HG03460 (cell line): ENCODE measurements around the gene IGF2BP2.
A peak's percentile ranks its signal among the peaks of the same experiment; 100 is the strongest.

Experiments
- ATAC-seq: cut with Tn5 transposase; IDR thresholded peaks from one replicate; pipeline ENCODE4 v1.9.1; 2021; ENCODE audit not compliant: unreplicated experiment

The IGF2BP2 gene

DNA sequence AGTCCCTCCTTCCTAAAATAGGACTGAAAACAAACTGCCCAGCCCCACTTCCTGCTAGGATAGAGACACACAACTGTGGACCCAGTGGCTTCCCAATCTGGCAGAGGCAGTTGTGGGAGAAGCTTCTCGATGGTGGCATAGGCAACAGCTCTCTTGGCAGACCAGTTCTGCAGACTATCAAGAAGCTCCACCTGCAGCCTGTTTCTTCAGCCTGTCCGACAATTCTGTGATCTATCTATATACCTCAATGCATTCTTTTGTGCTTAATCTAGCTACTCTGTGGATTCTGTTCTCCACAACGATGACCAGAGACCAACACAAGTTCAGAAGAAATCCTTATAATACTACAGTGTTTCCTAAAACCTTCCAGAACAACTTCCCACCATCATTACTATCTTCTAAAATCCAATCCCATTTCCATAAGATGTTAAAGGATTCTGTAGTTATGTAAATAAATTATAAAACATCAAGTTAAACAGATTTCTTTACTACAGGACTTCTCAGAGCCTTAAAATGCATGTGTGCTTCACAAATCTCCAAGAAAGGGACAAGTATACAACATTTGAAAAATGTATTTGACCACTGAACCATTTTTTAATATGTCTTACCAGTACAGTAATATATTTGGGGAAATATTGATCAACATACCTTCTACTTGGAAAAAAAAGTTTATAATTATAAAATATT, 57.7 kb downstream of the IGF2BP2 start:
- ATAC-seq = no peak

GRCh38 chr3:185766329-185767001, 58.4 kb downstream of the IGF2BP2 start:
- ATAC-seq = no peak

GRCh38 chr3:185764980-185765370, 59.9 kb downstream of the IGF2BP2 start:
- no peak for ATAC-seq

GRCh38 chr3:185764163-185764979, 60.5 kb downstream of the IGF2BP2 start:
- no peak for ATAC-seq

GRCh38 chr3:185763347-185764005, 61.4 kb downstream of the IGF2BP2 start:
- no peak for ATAC-seq

- no peak for ATAC-seq
These were observed 64.3 kb downstream of the IGF2BP2 start for GRCh38 chr3:185760550-185760949.

DNA sequence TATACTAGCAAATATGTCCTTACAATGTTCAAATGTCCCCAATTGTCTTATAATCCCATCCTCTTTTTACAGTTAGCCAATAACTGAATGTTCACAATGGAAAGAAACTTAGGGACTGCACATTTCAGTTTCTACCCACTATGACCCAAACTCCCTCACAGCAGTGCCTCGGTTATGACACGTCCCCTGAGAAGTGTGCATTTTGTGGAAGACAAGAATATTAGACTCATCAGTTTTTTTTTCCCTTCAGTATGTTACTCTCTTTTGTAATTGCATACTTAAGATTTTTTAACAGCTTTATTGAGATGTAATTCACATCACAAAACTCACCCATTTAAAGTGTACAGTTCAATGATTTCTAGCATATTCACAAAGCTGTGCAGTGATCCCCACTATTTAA, 64.8 kb downstream of the IGF2BP2 start:
- ATAC-seq = no peak

- ATAC-seq = no peak
These were observed 65.3 kb downstream of the IGF2BP2 start for GRCh38 chr3:185759512-185759911.

GRCh38 chr3:185758912-185759311, 65.9 kb downstream of the IGF2BP2 start:
- ATAC-seq = no peak

- ATAC-seq = no peak
These were observed 67.7 kb downstream of the IGF2BP2 start for GRCh38 chr3:185757176-185757575.

DNA sequence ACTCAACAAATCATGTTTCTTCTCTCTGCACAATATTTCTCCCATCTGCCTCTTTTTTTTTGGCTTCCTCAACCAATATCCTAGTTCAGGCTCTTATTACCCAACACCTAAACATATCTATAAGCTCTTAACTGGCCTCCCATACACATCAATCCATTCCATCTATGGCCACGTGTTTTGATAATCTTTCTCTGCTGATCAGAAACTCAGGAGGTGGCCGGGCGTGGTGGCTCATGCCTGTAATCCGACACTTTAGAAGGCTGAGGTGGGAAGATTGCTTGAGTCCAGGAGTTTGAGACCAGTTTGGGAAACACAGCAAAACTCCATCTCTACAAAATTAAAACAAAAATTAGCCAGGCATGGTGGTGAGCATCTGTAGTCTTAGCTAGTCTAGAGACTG, 68.4 kb downstream of the IGF2BP2 start:
- ATAC-seq = no peak

GRCh38 chr3:185754920-185755319, 69.9 kb downstream of the IGF2BP2 start:
- no peak for ATAC-seq

DNA sequence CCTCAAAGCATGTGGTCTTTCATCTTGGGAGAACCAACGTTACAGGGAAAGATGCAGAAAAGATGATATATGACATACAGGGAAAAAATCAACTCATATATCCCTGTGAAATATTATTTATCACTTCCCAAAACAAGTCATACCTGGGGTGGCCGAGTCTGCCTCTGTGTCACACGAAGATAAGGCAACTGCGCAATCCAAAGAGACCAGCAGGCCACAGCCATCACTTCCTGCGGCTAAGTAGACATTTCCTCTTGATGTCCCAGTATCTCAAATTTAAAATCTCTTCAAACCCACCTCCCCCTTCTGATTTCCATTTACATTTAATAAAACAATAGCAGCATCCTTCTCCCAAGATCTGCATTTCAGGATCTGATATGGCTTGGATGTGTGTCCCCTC, 71.5 kb downstream of the IGF2BP2 start:
- no peak for ATAC-seq

DNA sequence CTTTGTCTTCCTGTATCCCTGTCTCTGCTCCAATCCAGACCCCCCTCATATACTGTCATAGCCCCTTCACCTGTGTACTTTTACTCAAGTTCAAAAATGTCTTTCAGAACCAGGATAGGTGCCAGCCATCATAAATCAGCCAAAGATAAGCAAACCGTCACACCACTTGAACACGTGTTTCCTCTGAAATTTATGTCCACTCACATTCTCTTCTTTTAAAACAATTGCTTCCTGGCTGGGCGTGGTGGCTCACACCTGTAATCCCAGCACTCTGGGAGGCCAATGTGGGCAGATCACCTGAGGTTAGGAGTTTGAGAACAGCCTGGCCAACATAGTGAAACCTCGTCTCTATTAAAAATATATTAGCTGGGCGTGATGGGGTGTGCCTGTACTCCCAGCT, 74.1 kb downstream of the IGF2BP2 start:
- ATAC-seq = no peak

DNA sequence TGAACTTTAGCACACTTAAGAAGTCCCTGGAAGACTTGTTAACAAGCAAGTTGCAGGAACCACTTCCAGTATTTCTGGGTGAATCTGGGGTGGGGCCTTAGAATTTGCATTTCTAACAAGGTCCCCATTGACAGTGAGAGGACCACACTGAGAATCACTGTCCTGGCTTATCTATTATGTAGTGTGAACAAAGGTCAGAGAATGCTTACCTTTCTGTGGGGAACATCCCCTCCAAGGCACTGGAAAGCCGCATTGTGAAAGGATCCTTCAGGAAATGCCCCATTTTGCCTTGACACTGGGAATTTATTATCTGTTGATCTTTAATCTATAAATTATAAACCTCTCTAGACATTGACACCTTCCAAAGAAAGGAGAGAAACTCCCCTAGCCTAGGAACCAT, 74.8 kb downstream of the IGF2BP2 start:
- no peak for ATAC-seq

DNA sequence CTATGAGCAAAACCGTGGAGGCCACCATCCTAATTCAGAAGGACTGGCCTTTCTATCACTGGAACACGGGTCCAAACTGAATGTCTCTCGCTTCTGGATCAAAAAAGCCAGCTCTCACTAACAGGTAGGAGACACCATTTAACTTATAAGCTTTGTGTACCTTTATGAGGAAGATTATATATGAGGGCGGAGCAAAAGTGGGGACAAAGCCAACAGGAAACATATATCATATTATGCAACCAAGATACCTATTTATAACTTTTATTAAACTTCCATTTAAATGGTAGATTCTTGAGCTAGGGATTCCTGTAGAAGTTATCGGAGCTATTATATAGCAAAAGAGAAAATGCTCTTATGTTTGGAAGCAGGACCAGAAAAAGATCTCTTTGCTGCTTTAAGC, 78.4 kb downstream of the IGF2BP2 start:
- no peak for ATAC-seq

- peak; percentile 70 for ATAC-seq
These were observed 79.6 kb downstream of the IGF2BP2 start for GRCh38 chr3:185744997-185745843.

DNA sequence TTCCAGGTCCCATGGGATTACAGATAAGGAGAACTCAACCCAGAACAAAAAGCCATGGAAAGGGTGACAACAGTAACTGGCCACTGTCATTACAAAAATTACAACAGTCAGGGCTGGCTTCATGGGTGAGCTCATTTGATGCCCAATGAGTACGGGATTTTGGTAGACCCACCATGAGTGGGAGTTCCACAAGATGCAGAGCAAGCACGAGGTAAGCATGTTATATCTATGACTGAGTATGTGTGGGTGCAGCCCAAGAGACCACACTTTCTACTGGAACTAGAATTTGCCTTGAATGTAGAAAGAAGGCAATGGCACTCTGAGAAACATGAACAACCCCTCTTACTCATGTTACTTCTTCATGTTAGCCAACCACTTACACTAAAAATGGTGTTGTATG, 83.3 kb downstream of the IGF2BP2 start:
- ATAC-seq = no peak

GRCh38 chr3:185740133-185740532, 84.7 kb downstream of the IGF2BP2 start:
- ATAC-seq = no peak

- ATAC-seq = no peak
These were observed 85.6 kb downstream of the IGF2BP2 start for GRCh38 chr3:185739264-185739701.
